ENCODE results near the gene CPNE9.

GRCh38 chr3:9716801-9717555 is 13.3 kb downstream of the CPNE9 start:
- TF ChIP-seq CTCF (IDR thresholded peaks at IDR 0.05; ENCODE audit: low read length): no peak
- no peak for TF ChIP-seq EZH2 (IDR thresholded peaks at IDR 0.05; ENCODE audit: borderline replicate concordance, low read length)
